Measurements from ENCODE around the gene TNFRSF19.

Gene TNFRSF19

DNA sequence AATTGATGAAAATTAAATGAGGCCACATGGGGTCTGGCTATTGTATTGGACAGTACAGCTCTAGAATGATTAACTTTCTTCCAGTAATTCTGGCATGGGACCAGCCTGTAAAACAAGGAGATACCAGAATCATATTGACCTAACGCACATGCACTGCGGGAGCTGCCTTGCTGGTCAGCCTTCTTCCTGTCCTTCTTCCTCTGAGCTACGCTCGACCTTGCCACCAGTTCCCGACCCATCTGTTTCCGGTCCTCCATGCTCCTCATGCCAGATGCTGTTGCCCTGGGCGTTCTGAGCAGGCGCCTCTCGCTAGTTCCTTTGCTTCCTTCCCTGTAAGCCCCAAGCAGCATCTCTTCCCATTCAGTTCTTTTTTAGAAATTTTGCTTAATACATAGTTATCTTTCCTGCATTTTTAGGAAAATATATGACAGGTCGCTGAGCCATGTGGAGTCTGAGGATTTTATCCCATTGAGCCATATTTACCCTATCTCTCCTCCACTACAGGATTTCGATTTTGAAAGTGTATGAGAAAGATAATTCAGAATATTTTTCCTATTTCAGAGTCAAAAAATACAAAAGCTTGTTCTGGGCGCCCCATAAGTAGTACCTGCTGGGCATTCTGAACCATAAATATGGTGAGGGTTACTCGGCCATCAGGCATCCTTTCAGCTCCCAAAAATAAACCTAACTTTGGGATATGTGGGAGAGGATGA, 38.6 kb downstream of the TNFRSF19 start:
- no peak for DNase-seq

DNA sequence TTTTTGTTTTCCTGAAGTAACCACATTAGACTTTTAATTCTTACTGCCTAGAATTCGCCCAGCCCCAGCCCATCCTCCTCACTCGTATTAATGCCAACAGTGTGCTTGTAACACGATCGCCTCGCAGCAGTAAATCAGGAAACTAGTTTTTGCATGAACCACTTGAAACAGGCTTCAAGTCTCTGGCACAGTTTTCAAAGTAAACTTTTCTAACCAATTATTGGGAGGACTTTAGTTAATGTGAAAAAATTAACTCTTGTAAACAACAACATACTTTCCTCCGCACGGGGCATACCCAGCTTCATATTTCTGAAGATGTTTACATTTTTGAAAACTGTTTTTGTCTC, 39.2 kb downstream of the TNFRSF19 start:
- peak; percentile 34 for DNase-seq

DNA sequence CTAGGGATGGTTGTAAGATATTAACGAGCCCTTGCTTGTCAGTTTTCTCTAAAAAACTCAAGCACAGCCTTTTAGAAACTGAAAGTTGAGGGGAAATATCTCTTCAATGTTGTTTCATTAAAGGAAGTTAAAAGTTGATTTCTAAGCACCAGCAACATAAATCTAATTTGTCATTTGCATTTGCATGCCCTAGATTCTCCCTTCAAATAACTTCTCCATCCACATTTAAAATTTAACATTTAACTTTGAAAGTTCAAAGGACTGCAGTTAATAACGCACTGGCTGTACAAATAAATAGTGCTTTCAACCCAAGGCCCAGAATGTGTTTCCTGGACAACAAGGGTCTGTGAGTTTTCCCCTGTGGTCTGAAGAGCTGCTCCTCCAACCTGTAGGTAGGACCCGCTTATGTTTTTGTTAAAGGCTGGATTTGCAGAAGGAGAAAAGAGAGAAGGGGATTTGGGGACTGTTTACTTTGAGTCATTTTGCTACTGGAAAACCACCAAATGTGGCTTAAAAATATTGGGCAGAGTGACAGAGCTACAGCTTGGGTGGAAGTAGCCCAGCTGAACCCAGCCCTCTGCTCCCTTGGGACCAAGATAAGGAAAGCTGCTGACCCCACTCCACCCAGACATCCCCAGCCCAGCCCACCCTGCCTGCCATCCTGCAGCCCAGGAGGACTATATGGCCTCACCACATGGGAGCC, 39.8 kb downstream of the TNFRSF19 start:
- no peak for DNase-seq

DNA sequence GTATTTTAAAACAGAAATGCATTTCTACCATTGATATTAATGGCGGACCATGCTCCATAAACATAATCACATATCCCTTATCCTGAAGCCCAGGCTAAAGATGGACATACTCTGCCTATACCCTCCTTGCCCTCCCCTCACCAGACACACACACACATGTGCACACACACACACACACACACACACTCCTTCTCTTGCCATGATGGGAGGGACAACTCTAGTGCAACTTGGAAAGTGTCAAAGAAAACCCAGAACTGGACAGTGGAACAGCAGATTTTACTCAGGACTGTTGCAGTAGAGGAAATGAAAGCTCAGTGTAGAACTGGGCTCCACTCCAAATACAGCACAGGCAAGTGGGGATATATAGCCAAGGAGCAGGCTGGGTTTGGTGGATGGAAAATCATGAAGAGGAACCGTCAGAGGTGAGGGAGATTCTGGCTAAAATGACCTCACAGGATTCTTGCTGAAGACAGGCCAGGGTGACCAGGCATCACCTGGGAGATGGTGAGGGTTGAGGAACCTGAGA, 40.8 kb downstream of the TNFRSF19 start:
- no peak for DNase-seq

DNA sequence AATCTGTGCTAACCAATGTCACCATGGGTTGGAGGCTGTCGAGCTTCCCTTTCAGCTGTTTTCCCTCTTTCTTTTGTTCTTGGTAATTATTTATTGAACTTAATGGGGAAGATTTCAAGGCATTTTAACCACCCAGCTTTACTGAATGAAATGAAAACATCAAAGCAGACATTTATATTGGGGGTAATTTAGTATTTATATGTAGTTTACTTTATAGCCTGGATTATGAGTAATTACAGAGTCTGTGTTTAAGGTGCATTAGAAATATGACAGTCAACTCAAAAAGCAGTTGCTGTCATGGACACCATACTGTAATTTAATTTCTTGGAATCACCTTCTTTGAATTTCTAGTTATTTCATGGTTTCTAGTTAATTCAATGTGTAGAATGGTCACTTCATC, 42.0 kb downstream of the TNFRSF19 start:
- DNase-seq = no peak

DNA sequence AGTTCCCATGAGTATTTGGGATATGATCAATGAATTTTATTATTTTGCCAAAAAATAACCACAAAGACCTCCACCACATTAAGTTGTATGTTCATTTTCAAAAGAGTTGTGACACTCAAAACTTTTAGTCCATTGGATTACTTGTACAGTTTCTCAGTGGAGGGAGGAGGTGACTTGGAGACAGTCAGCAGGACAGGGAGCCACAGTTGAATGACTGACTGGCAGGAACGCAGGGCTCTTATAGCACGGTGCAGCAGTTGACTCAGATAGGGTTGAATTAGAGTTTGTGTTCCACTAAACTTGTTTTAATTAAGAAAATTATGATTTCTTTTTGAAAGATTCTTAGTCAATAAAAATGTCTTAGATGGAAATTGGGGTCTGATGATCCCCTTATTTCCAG, 42.5 kb downstream of the TNFRSF19 start:
- no peak for DNase-seq

DNA sequence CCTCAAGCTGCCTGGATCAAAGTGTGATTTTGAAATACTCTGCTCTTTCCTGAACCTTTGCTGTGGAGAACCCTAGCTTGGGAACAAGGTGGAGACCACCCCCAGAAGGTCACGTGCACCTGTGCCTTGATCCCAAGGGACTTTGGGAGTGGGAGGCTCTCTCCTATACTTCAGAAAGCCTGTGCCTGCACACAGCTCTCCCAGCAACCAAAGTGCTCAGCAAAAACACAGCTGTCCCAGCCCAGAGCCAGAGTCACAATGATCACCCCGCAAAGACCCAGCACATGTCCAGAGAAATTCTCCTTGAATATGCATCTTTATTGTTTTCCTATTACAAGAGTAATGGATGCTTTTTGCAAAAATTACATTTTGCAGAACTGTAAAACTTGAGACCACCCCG, 43.4 kb downstream of the TNFRSF19 start:
- no peak for DNase-seq

DNA sequence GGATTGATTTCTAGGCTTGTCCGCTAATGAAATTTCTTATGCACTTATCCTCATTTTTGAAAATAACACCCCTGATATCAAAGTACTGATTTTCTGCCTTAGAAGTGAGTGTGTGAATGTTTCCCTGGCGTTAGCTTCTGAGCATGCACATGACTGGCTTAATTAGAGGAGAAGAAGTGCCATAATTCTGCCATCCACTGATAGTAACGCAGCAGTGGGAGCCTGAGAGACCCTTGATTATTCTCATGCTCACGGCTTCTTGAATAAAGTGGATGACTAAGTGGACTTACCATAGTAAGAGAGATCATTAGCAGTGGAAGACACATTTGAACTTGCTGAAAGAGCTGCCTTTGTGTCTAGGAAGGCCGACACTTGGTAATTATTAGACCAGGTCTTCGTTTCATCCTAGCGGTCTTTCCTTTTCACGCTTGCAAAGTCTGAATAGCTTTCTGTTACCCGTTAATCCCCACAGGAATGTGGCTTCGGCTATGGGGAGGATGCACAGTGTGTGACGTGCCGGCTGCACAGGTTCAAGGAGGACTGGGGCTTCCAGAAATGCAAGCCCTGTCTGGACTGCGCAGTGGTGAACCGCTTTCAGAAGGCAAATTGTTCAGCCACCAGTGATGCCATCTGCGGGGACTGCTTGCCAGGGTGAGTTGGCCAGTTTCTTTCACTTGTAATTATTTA, 45.3 kb downstream of the TNFRSF19 start:
- no peak for DNase-seq

DNA sequence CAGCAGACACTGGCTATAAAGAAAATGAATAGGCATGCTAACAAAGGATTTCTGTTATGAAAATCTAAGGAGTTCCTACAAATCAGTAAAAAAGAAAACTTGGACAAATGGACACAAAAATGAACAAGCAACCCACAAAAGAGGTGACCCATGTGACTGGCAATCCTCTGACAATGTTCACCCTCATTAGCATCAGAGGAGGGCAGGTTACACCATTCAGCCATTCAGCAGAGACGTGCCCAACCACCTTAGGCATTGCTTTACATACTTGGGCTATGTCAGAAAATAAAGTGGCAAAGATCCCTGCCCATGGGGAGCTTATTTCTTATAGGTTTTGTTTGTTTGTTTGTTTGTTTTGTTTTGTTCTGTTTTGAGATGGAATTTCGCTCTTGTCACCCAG, 46.0 kb downstream of the TNFRSF19 start:
- DNase-seq = no peak

GRCh38 chr13:23617551-23618024, 47.4 kb downstream of the TNFRSF19 start:
- no peak for DNase-seq

- no peak for DNase-seq
Measured at GRCh38 chr13:23618341-23618740, 48.1 kb downstream of the TNFRSF19 start.

- no peak for DNase-seq
Measured at GRCh38 chr13:23619068-23619855, 49.0 kb downstream of the TNFRSF19 start.

- no peak for DNase-seq
Measured at GRCh38 chr13:23620211-23620610, 50.0 kb downstream of the TNFRSF19 start.

DNA sequence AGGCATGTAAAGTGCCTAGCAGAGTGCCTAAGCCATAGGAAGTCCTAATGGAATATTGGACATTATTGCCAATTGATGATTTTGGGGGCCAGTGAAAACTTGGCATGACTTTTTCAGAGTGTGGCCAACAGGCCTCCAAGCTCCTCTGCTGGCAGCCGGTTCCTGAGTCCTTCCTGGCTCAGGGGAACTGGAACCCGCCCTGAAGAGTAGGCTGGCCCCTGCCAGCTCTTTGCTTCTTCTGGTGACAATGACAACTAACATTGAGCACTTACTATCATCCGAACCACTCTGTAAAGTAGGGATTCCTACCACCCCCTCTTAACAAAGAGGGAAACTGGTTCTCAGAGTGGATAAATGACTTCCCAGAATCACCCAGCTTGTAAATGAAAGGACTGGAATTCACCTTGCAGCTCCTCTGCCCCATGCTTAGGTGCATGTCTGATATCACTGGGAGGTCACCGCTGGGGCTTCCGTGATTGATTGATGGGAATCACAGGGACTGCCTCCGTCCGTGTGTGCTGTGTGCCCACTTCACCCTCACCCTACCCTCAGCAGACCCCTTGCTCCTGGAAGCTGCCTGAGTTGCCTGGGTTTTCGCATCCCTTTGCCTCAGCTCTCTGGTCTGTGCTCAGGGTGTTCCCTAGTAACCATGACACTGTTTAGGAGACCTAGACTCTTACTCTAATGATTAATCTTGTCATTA, 50.6 kb downstream of the TNFRSF19 start:
- DNase-seq = no peak

- no peak for DNase-seq
Measured at GRCh38 chr13:23621316-23621645, 51.1 kb downstream of the TNFRSF19 start.

DNA sequence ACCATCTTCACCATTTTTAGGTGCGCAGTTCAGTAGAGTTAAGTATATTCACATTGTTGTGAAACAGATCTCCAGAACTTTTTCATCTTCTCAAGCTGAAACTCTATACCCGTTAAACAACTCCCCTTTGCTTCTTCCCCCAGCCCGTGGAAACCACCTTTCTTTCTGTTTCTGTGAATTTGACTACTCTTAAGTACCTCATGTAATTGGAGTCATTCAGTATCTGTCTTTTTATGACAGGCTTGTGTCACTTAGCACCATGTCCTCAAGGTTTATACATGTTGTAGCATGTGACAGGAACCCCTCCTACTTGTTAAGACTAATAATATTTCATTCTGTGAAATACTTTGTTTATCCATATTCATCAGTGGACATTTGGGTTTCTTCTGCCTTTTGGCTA, 52.8 kb downstream of the TNFRSF19 start:
- DNase-seq = no peak

DNA sequence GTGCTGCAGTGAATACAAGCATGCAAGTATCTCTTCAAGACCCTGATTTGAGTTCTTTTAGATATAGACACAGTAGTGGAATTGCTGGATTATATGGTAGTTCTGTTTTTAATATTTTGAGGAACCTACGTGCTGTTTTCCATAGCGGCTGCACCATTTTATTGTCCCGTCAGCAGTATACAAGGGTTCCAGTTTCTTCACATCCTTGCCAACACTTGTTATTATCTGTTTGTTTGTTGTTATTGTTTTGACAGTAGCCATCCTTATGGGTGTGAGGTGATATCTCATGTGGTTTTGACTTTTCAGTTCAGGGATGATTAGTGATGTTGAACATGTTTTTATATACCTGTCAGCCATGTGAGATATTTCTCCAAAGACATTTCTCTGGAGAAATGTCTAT, 53.2 kb downstream of the TNFRSF19 start:
- DNase-seq = no peak

GRCh38 chr13:23626700-23627099, 56.5 kb downstream of the TNFRSF19 start:
- no peak for DNase-seq

- DNase-seq = no peak
Measured at GRCh38 chr13:23627410-23627809, 57.2 kb downstream of the TNFRSF19 start.

GRCh38 chr13:23628250-23628649, 58.0 kb downstream of the TNFRSF19 start:
- no peak for DNase-seq

DNA sequence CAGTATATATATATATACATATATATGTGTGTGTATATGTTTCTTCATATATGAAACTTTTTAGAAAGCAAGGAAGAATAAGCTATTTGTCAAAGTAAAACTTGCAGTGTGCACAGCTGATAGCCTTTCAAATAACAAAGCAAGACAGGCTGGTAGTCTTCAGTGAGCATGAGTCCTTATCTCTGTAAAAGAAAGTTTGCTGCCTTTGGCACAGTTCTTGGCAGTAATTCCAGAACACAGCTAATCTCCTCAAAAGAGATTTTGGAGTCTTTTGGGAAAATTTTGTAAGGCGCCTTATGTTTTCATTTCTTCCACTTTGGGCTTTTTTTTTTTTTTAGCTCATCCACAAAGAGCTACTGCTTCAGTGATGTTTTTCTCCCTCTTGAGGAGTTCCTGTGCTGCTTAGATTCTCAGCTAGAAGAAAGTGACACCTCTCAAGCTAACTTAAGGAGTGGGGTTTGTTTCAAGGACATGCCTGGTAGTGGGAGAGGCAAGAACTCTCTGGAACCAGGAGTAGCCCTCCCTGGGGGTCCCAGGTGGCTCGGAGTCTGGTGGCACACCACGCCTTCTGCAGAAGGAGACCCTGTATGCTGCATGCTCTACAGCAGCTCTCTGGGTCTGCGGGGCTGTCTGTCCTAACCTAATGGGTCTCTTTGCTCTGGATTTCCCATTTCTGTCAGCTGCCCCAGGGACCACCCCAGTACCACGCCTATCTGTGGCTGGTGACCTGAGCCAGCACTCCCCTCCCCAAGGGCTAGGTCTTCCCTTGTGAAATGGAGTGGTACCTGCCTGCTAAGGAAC, 58.8 kb downstream of the TNFRSF19 start:
- DNase-seq = no peak

Measured in NCI-H510A (cell line).